Esophagus (tissue), 2 donors: ENCODE data around the gene VPS16. TPM values are rescaled to one million over a fixed set of nuclear protein-coding genes. Genes with fewer than 3 reads are reported as not detected.

Experiments used
- H3K27ac ChIP-seq, 2 donors: one replicate each; pipeline ENCODE4 v1.5.1; 2013; ENCODE audit warnings: low read depth in 2 of 2, mild to moderate bottlenecking in 2 of 2, inconsistent platforms in 1 of 2, low read length in 1 of 2, moderate library complexity in 1 of 2
- H3K27me3 ChIP-seq, 2 donors: one replicate each; pipeline ENCODE4 v1.6.1; 2013; ENCODE audit warnings: low read length in 2 of 2, control low read depth in 1 of 2, mild to moderate bottlenecking in 1 of 2; ENCODE audit not compliant: insufficient read depth in 2 of 2, control insufficient read depth in 1 of 2
- H3K36me3 ChIP-seq, 2 donors: one replicate each; pipeline ENCODE4 v1.6.1; 2013; ENCODE audit warnings: low read length in 1 of 2; ENCODE audit not compliant: control insufficient read depth in 2 of 2, insufficient read depth in 2 of 2
- H3K4me1 ChIP-seq, 2 donors: one replicate each; pipeline ENCODE4 v1.6.1; 2013; ENCODE audit warnings: low read length in 1 of 2; ENCODE audit not compliant: control insufficient read depth in 2 of 2, insufficient read depth in 2 of 2
- H3K4me3 ChIP-seq, 2 donors: one replicate each; pipeline ENCODE4 v1.5.1; 2013; ENCODE audit warnings: low read length in 2 of 2, mild to moderate bottlenecking in 2 of 2, low read depth in 1 of 2, moderate library complexity in 1 of 2
- H3K9me3 ChIP-seq, 2 donors: one replicate each; pipeline ENCODE4 v1.6.1; 2013; ENCODE audit warnings: mild to moderate bottlenecking in 2 of 2, low read depth in 1 of 2, low read length in 1 of 2, moderate library complexity in 1 of 2; ENCODE audit not compliant: control insufficient read depth in 2 of 2, insufficient read depth in 1 of 2
- WGBS, 2 donors: extraction: QIAGEN DNeasy Blood & Tissue Kit; methylation state at CpG; one replicate each; pipeline ENCODE4 v1.1.7; 2013; 5-methylcytosine and 5-hydroxymethylcytosine counted together
- polyA plus RNA-seq, 2 donors: library from polyadenylated mRNA; stranded (reverse); fragments of 200-250 nt; gene quantifications; one replicate each; pipeline ENCODE4 v1.2.3, GENCODE V29; 2013
- donor health status: healthy with polysubstance abuse.
- donor health status: Bipolar disorder and iron deficiency.

VPS16 gene
- polyA plus RNA-seq: 10 to 100 TPM; 28.6 to 35.8 TPM

- H3K4me1 ChIP-seq: peaks cover 0 to 5% of the 10 kb centered on the region in 2 donors
- H3K27ac ChIP-seq: peak within 1 kb of the TSS; percentile 89 to 92
- peaks cover 0 to 6% of the 10 kb centered on the region in 2 donors for H3K36me3 ChIP-seq
- no peaks in the 10 kb centered on the region for H3K27me3 ChIP-seq
- 3 to 4% methylated on average over 86 to 98 of the region's 98 CpGs for WGBS, 2 donors
- H3K4me3 ChIP-seq: peak within 1 kb of the TSS; percentile 85 to 88
- H3K9me3 ChIP-seq: no peaks in the 10 kb centered on the region
Measured at GRCh38 chr20:2840138-2840966, at the start of gene VPS16, which contains the start of gene PCED1A. TSS of gene VPS16 (plus strand) at chr20:2840745. CDS start at chr20:2840775, 30 bp downstream. TSS of gene PCED1A (minus strand) at chr20:2840655. CDS start at chr20:2839912, 743 bp downstream.

- H3K9me3 ChIP-seq: no peaks in the 10 kb centered on the region
- WGBS, 2 donors: 85 to 89% methylated on average over 6 of the region's 6 CpGs
- H3K27ac ChIP-seq: no peak overlapping the region
- H3K36me3 ChIP-seq: peaks cover 0 to 2% of the 10 kb centered on the region in 2 donors
- peaks cover 0 to 2% of the 10 kb centered on the region in 2 donors for H3K4me1 ChIP-seq
- no peaks in the 10 kb centered on the region for H3K27me3 ChIP-seq
- H3K4me3 ChIP-seq: no peak overlapping the region
Measured at GRCh38 chr20:2793471-2793870, 47.1 kb upstream of the VPS16 start.

- Histone ChIP-seq H3K9me3 (no peaks in the 10 kb centered on the region), H3K4me1 (peaks cover 0 to 10% of the 10 kb centered on the region in 2 donors), H3K27me3 (no peaks in the 10 kb centered on the region), H3K27ac (no peak overlapping the region), H3K4me3 (no peak overlapping the region), H3K36me3 (peaks cover 0 to 2% of the 10 kb centered on the region in 2 donors)
- 88 to 90% methylated on average over 23 of the region's 23 CpGs for WGBS, 2 donors
Measured at GRCh38 chr20:2794202-2794748, 46.3 kb upstream of the VPS16 start.

- Histone ChIP-seq H3K36me3 (peaks cover 0 to 2% of the 10 kb centered on the region in 2 donors), H3K4me3 (no peak overlapping the region), H3K27ac (no peak overlapping the region), H3K4me1 (peaks cover 2 to 17% of the 10 kb centered on the region in 2 donors), H3K9me3 (no peaks in the 10 kb centered on the region), H3K27me3 (no peaks in the 10 kb centered on the region)
- WGBS, 2 donors: 78 to 86% methylated on average over 11 of the region's 11 CpGs
Measured at GRCh38 chr20:2794866-2795447, 45.6 kb upstream of the VPS16 start.

DNA sequence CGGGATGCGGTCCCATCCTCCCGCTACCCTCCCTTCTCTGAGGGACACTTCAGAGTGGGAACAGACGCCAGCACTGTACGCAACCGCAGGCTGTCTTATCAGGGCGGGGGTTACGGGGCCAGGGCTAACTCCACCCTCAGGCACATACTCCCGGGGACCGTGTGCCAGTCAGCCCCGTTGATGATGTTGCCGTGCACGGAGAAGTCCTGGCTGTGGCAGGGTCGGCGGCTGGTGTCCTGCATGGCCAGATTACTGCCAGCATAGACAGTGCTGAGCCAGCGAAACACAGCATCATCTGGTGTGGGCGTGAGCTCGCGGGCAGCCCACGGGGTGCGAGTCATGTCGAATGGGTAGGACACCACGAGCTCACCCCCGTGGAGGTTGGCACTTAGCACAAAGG lies 45.1 kb upstream of the VPS16 start:
- 85% methylated on average over 24 of the region's 24 CpGs for WGBS, 2 donors
- Histone ChIP-seq H3K9me3 (no peaks in the 10 kb centered on the region), H3K4me3 (no peak overlapping the region), H3K36me3 (peaks cover 0 to 2% of the 10 kb centered on the region in 2 donors), H3K4me1 (peaks cover 5 to 21% of the 10 kb centered on the region in 2 donors), H3K27ac (no peak overlapping the region), H3K27me3 (no peaks in the 10 kb centered on the region)

GRCh38 chr20:2796011-2796660 lies 44.4 kb upstream of the VPS16 start:
- Histone ChIP-seq H3K4me3 (no peak overlapping the region), H3K27me3 (peaks cover 0 to 3% of the 10 kb centered on the region in 2 donors), H3K27ac (no peak overlapping the region), H3K4me1 (peaks cover 5 to 21% of the 10 kb centered on the region in 2 donors), H3K36me3 (peaks cover 0 to 2% of the 10 kb centered on the region in 2 donors), H3K9me3 (no peaks in the 10 kb centered on the region)
- WGBS, 2 donors: 93 to 94% methylated on average over 18 to 20 of the region's 20 CpGs

- peaks cover 5 to 21% of the 10 kb centered on the region in 2 donors for H3K4me1 ChIP-seq
- H3K36me3 ChIP-seq: peaks cover 0 to 2% of the 10 kb centered on the region in 2 donors
- H3K27me3 ChIP-seq: peaks cover 0 to 3% of the 10 kb centered on the region in 2 donors
- H3K4me3 ChIP-seq: no peak overlapping the region
- WGBS, 2 donors: 78 to 80% methylated on average over 16 of the region's 16 CpGs
- no peak overlapping the region for H3K27ac ChIP-seq
- H3K9me3 ChIP-seq: no peaks in the 10 kb centered on the region
Measured at GRCh38 chr20:2797136-2797983, 43.2 kb upstream of the VPS16 start.

DNA sequence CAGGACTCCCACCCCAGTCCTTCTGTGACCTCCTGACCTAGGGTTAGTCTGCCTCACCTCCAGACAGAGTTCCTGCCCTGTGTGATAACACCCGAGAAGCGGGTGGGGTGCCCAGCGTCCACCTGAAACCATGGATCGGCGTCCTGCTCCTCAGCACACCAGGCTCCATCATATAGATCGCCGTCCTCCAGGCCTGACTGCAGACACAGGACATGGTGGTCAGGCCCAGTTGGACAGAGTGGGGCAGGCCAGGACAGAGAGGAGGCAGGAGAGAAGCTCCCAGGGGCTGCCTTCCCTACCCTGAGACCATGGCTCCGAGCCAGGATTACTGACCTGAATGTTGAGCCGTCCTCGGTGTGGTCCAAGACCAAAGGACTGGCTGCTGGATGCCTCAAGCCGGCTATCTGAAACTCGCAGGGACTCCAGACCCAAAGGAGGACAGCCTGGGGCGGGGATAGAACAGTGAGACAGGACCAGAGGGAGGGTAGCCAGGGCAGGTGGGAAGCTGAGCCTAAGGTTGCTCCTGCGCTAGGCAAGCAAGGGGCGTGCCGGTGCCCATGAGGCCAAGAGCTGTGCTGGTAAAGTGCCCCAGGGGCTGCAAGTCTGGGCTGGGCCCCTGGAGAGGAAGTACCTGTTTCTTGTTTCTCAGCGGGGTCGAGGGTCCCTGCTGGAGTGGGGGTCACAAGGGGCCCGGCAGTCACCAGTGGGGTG lies 42.3 kb upstream of the VPS16 start:
- Histone ChIP-seq H3K4me3 (no peak overlapping the region), H3K27me3 (peaks cover 0 to 3% of the 10 kb centered on the region in 2 donors)
- 67 to 76% methylated on average over 19 of the region's 19 CpGs for WGBS, 2 donors

More for the DNA sequence above, 42.3 kb upstream of the VPS16 start:
- peaks cover 5 to 21% of the 10 kb centered on the region in 2 donors for H3K4me1 ChIP-seq
- H3K9me3 ChIP-seq: no peaks in the 10 kb centered on the region
- peaks cover 0 to 2% of the 10 kb centered on the region in 2 donors for H3K36me3 ChIP-seq
- H3K27ac ChIP-seq: no peak overlapping the region
